DOHH2 (cell line): ENCODE results near the gene XAGE3.
"Not testable (repeated sequence)": the region's sequence is repeated elsewhere in the genome, so short reads cannot be mapped to it uniquely, and the experiment has no call there.

ENCODE experiments used
- H3F3A ChIP-seq: fragments of 200-600 bp; sonication (generic), shearing (Covaris generic); 2 replicates; pipeline ENCODE4 v1.6.0; 2016; ENCODE audit warnings: antibody characterized with exemption, mild to moderate bottlenecking; ENCODE audit not compliant: control insufficient read depth, insufficient read depth
- H3K27ac ChIP-seq: fragments of 200-600 bp; sonication (generic); 2 replicates; pipeline ENCODE4 v1.5.1; 2014; ENCODE audit warnings: low read depth, mild to moderate bottlenecking, low read length, moderate library complexity
- H3K27me3 ChIP-seq: fragments of 200-600 bp; sonication (generic); 2 replicates; pipeline ENCODE4 v1.6.1; 2014; ENCODE audit warnings: mild to moderate bottlenecking, low read length, mixed read lengths; ENCODE audit not compliant: control insufficient read depth
- H3K36me3 ChIP-seq: fragments of 200-600 bp; sonication (generic); 2 replicates; pipeline ENCODE4 v1.6.1; 2014; ENCODE audit warnings: mild to moderate bottlenecking, low read length, moderate library complexity, mixed read lengths; ENCODE audit not compliant: control insufficient read depth
- H3K4me1 ChIP-seq: fragments of 200-600 bp; sonication (generic); 2 replicates; pipeline ENCODE4 v1.6.1; 2014; ENCODE audit warnings: mild to moderate bottlenecking, low read length, mixed read lengths; ENCODE audit not compliant: control insufficient read depth
- H3K4me2 ChIP-seq: fragments of 200-600 bp; sonication (generic); 2 replicates; pipeline ENCODE4 v1.6.0; 2014; ENCODE audit warnings: mild to moderate bottlenecking, low read length, moderate library complexity
- H3K4me3 ChIP-seq: fragments of 200-600 bp; sonication (generic); 2 replicates; pipeline ENCODE4 v1.5.1; 2014; ENCODE audit warnings: mild to moderate bottlenecking, low read length, mixed read lengths
- H3K79me2 ChIP-seq: fragments of 200-600 bp; sonication (generic); 2 replicates; pipeline ENCODE4 v1.6.1; 2014; ENCODE audit warnings: mild to moderate bottlenecking, low read length, mixed read lengths; ENCODE audit not compliant: control insufficient read depth
- H3K9me2 ChIP-seq: fragments of 200-600 bp; sonication (generic); replicated peaks from 2 replicates; pipeline ENCODE4 v1.6.1; 2014; ENCODE audit warnings: mild to moderate bottlenecking, low read length, mixed read lengths; ENCODE audit not compliant: control insufficient read depth
- H3K9me3 ChIP-seq: fragments of 200-600 bp; sonication (generic); 2 replicates; pipeline ENCODE4 v1.6.1; 2014; ENCODE audit warnings: antibody characterized with exemption, low read length, mixed read lengths; ENCODE audit not compliant: control insufficient read depth, insufficient read depth
- H4K20me1 ChIP-seq: fragments of 200-600 bp; sonication (generic); 2 replicates; pipeline ENCODE4 v1.6.0; 2014; ENCODE audit warnings: low read depth, mild to moderate bottlenecking, antibody characterized with exemption, low read length, moderate library complexity; ENCODE audit not compliant: control insufficient read depth, insufficient read depth
- EZH2phosphoT487 ChIP-seq: fragments of 200-600 bp; sonication (generic); IDR thresholded peaks from 2 replicates; pipeline ENCODE4 v1.6.1; 2017; ENCODE audit warnings: borderline replicate concordance, mild to moderate bottlenecking, antibody characterized with exemption, low read length, moderate library complexity, mixed read lengths
- TF ChIP-seq, protein P1 (sequence below): fragments of 200-600 bp; sonication (generic); IDR thresholded peaks from one replicate; pipeline ENCODE4 v1.5.1; 2014; ENCODE audit warnings: antibody characterized with exemption, mild to moderate bottlenecking, low read depth, low read length; ENCODE audit not compliant: poor library complexity, severe bottlenecking

XAGE3 gene

DNA sequence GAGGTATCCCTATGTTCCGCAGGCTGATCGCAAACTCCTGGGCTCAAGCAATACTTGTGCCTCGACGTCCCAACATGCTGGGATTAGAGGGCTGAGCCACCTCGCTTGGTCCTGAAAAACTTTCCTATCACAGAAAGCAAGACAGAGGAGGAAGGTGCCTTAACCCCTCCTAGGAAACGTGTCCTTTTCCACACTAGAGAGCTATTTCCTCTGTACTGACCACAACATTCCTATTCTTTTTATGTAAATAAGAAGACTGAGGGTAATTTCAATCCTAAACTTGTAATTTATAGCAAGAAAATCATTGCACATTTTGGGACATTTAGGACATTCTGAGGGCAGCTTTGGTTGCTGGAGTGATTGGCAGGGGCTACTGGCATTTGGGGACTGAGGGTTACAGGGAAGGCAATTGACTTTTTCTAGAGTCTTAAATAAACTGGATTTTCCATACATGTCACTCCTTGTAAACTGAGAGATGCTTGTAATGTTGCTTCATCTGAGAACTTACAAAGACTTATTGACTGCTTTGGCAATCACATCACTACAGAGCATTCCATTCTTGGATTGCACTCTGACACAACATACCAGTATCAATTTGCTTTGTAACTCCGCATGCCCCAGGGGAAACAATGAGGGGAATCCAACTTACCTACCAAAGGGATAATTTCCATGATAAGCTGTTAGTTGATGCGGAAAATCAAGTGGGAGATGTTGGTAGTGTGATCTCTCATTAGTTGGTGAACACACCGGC, 15.6 kb downstream of the XAGE3 start:
- TF ChIP-seq EZH2phosphoT487, result no peak
- TF ChIP-seq, protein P1, sequence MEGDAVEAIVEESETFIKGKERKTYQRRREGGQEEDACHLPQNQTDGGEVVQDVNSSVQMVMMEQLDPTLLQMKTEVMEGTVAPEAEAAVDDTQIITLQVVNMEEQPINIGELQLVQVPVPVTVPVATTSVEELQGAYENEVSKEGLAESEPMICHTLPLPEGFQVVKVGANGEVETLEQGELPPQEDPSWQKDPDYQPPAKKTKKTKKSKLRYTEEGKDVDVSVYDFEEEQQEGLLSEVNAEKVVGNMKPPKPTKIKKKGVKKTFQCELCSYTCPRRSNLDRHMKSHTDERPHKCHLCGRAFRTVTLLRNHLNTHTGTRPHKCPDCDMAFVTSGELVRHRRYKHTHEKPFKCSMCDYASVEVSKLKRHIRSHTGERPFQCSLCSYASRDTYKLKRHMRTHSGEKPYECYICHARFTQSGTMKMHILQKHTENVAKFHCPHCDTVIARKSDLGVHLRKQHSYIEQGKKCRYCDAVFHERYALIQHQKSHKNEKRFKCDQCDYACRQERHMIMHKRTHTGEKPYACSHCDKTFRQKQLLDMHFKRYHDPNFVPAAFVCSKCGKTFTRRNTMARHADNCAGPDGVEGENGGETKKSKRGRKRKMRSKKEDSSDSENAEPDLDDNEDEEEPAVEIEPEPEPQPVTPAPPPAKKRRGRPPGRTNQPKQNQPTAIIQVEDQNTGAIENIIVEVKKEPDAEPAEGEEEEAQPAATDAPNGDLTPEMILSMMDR, result no peak
- H3K4me2 ChIP-seq, result no peak overlapping the region

DNA sequence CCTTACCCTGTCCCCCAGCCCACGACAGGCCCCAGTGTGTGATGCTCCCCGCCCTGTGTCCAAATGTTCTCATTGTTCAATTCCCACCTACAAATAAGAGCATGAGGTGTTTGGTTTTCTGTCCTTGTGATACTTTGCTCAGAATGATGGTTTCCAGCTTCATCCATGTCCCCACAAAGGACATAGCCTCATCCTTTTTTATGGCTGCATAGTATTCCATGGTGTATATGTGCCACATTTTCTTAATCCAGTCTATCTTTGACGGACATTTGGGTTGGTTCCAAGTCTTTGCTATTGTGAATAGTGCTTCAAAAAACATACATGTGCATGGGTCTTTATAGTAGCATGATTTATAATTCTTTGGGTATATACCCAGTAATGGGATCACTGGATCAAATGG, 24.3 kb downstream of the XAGE3 start:
- not testable (repeated sequence) for H3K27me3 ChIP-seq, H3K36me3 ChIP-seq, H3K4me2 ChIP-seq, H3K4me1 ChIP-seq, H3K9me3 ChIP-seq, H3F3A ChIP-seq, H3K4me3 ChIP-seq, H3K9me2 ChIP-seq, H3K79me2 ChIP-seq, H3K27ac ChIP-seq, H4K20me1 ChIP-seq

More for the DNA sequence above, 15.6 kb downstream of the XAGE3 start:
- H3K36me3 ChIP-seq, result no peaks in the 10 kb centered on the region
- no peaks in the 10 kb centered on the region for H3K9me3 ChIP-seq
- no peaks in the 10 kb centered on the region for H3F3A ChIP-seq
- H3K27me3 ChIP-seq, result no peaks in the 10 kb centered on the region
- no peak overlapping the region for H3K4me3 ChIP-seq
- no peaks in the 10 kb centered on the region for H3K79me2 ChIP-seq
- no peaks in the 10 kb centered on the region for H3K9me2 ChIP-seq
- H4K20me1 ChIP-seq, result no peaks in the 10 kb centered on the region
- peaks cover 15% of the 10 kb centered on the region for H3K4me1 ChIP-seq
- H3K27ac ChIP-seq, result no peak overlapping the region

DNA sequence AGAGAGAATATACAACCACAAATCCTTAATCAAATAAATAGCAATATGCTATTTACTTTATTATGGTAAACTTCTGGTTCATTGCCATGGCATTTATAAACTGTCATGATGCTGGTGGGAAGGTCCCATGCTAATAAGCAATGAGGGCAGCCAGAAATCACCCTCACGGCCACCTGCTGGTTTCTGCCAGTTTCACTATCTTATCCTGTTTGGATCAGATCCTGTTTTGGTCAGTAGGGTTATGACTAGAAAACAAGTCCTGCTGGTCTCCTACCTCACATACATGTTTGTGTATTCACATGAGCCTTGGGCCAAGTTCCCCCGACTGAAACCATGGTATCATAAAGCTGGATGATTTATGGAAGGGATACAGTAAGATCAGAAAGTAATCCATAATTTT, 28.7 kb downstream of the XAGE3 start:
- Histone ChIP-seq H3K27me3 (no peaks in the 10 kb centered on the region), H3K27ac (no peak overlapping the region), H4K20me1 (no peaks in the 10 kb centered on the region), H3K79me2 (no peaks in the 10 kb centered on the region), H3K36me3 (no peaks in the 10 kb centered on the region), H3K4me3 (no peak overlapping the region), H3F3A (no peaks in the 10 kb centered on the region), H3K4me1 (no peaks in the 10 kb centered on the region), H3K9me3 (no peaks in the 10 kb centered on the region), H3K9me2 (no peaks in the 10 kb centered on the region), H3K4me2 (no peak overlapping the region)
- TF ChIP-seq, protein P1, result no peak
- TF ChIP-seq EZH2phosphoT487, result no peak

DNA sequence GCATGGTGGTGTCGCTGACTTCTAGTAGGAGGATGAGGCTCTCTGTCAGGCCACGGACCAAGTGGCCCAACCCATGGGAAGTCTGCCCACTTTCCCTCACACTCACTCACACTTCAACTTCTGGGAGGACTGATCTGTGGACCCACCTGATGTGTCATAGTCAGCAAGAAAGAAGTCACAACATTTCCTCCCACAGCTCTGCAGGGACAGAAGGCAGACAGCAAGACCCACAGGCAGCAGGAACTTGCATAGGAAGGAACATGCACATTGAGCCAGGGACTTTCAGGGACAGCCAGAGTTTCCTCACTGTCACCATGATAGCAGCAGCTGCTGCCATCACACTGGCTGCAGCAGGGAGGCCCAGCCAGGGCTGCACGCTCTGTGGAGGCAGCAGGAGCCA, 37.3 kb downstream of the XAGE3 start:
- Histone ChIP-seq H3K27me3 (no peaks in the 10 kb centered on the region), H3K27ac (no peak overlapping the region), H3K79me2 (no peaks in the 10 kb centered on the region), H3K9me3 (no peaks in the 10 kb centered on the region), H3K4me3 (no peak overlapping the region), H3K4me2 (no peak overlapping the region), H3K36me3 (no peaks in the 10 kb centered on the region), H3K9me2 (no peaks in the 10 kb centered on the region), H4K20me1 (no peaks in the 10 kb centered on the region), H3F3A (no peaks in the 10 kb centered on the region), H3K4me1 (no peaks in the 10 kb centered on the region)
- TF ChIP-seq, protein P1, result no peak
- no peak for TF ChIP-seq EZH2phosphoT487
